Stomach (tissue), 4 donors: ENCODE data around the gene BAHD1.

Experiments used
- POLR2A ChIP-seq, 4 donors: fragments of 450-650 bp; IDR thresholded peaks; one replicate each; pipeline ENCODE4 v1.6.1; 2016; ENCODE audit warnings: antibody characterized with exemption in 4 of 4, control low read depth in 2 of 4, mild to moderate bottlenecking in 1 of 4, moderate library complexity in 1 of 4
- POLR2AphosphoS5 ChIP-seq, 3 donors: sonication (generic); formaldehyde crosslinking; IDR thresholded peaks; one replicate each; pipeline ENCODE4 v1.6.1; 2016; ENCODE audit warnings: antibody characterized with exemption in 3 of 3
- TF ChIP-seq, protein P1 (sequence below), 7 experiments: fragments of 450-650 bp in 4 of 7; fragments of 200-600 bp in 3 of 7; sonication (generic) in 3 of 7; IDR thresholded peaks; one replicate each; pipeline ENCODE4 v1.5.1; 2016 to 2019; ENCODE audit warnings: antibody characterized with exemption in 7 of 7, control low read depth in 2 of 7, mild to moderate bottlenecking in 1 of 7

DNA sequence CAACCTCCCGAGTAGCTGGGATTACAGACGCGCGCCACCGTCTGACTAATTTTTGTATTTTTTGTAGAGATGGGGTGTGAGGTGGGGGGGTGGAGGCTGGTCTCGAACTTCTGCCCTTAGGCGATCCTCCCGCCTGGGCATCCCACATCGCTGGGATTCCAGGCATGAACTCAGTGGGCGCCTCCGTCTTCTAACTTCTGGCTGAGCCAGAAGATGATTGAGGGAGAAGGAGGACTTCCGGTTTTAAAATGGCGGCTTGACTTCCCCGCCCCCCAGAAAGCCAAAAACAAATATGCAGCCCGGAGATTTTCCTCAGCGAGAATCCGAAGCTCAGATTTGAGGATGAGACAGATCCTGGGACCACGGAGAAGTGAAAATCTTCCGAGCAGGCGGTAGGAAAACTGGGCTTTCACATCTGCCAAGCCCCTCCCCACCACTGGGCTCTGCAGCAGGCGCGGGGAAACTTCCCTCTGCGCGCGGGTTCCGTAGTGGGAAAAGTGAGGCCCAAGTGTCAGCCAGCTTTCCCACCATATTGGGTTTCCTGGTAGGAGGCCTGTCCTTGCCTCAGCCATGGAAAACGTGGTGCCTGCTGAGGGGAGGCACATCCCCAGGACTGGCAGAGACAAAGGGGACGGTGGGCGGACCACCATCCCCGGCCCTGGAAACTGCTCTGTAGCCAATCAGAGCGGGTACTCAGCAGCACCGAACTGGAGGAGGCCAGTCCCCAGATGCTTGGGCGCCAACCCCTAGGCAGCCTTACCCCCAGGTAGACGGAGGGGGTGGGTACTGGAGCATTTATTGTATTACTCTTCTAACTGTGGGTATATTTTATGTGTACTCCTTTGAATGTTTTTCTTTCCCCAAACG, 47.3 kb downstream of the BAHD1 start:
- TF ChIP-seq, protein P1, sequence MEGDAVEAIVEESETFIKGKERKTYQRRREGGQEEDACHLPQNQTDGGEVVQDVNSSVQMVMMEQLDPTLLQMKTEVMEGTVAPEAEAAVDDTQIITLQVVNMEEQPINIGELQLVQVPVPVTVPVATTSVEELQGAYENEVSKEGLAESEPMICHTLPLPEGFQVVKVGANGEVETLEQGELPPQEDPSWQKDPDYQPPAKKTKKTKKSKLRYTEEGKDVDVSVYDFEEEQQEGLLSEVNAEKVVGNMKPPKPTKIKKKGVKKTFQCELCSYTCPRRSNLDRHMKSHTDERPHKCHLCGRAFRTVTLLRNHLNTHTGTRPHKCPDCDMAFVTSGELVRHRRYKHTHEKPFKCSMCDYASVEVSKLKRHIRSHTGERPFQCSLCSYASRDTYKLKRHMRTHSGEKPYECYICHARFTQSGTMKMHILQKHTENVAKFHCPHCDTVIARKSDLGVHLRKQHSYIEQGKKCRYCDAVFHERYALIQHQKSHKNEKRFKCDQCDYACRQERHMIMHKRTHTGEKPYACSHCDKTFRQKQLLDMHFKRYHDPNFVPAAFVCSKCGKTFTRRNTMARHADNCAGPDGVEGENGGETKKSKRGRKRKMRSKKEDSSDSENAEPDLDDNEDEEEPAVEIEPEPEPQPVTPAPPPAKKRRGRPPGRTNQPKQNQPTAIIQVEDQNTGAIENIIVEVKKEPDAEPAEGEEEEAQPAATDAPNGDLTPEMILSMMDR (IDR thresholded peaks at IDR 0.05) = no peak
- TF ChIP-seq POLR2AphosphoS5 (IDR thresholded peaks at IDR 0.05) = no peak
- no peak for TF ChIP-seq POLR2A (IDR thresholded peaks at IDR 0.05)
